Nasal cavity respiratory epithelium epithelial cell of viscerocranial mucosa (primary cell): Measurements from ENCODE around the gene TDRD5. TPM values are rescaled to one million over a fixed set of nuclear protein-coding genes. Genes with fewer than 3 reads are reported as not detected.

Experiments
- total RNA-seq: library from RNA; depleted of rRNA; stranded (reverse); fragments of >200 nt; gene quantifications from 2 replicates; pipeline ENCODE4 v1.2.3, GENCODE V29; 2014

Gene TDRD5
- under 0.01 TPM in 1 of 2 replicates, not detected in the other for total RNA-seq

DNA sequence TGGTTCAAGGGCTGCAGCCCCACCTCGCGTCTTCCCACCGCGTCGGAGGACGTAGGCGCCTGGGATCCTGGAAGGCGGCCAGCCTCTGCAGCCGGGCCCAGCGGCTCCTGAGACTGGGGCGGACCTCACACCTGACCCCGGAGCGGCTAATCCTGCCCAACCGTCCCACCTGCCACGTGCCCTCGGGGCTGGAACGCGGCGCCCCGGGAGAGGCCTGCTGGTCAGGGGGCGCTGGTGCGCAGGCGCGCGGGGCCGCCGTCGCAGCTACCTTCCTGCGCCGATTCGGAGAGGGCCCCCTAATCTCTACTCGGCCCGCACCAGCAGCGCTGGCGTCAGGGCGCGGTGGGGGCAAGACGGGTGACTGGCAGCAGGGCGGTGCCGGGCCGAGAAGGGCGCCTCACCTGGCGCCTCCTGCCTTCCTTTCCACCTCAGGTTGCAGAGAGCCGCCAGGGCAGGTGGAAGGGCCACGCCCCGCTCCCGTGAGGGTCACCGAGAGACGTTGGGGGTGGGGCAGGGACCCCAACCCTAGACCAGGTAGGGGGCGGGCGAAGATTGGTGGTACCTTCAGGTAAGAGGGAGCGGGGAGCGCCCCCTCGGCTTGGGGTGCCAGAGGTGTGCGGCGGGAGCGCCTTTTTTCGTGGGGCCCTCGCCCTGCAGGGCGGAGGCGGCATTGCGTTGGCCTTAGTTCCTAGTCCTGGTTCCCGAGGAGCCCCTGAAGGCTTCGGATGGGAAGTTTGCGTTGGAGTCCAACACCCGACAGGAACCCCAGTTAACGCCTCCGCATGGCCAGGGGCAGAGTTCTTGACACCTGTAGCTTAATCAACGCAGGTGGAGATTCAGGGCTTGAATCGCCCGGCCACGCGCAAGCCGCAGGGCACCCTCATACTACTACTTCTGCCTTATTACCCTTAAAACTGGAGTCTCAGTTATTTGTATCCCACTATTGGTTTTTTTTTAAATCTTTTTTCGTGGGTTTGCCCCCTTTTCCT is at the start of gene TDRD5:
TSS of gene TDRD5 (plus strand) at position 241 of the 989 bp plus-strand sequence. CDS start 784 bp downstream, outside the sequence.

GRCh38 chr1:179575497-179576314 is 15.9 kb upstream of the TDRD5 start, which contains the start of gene NPHS2:
TSS of gene NPHS2 (minus strand) at chr1:179575948. CDS start at chr1:179575864, 84 bp downstream.

Other genes with a start within 250 kb of the TDRD5 start
- gene AXDND1, start 225.9 kb upstream of the TDRD5 start, total RNA-seq = under 0.01 and 0.07 TPM in 2 replicates
- gene NPHS2, start 15.9 kb upstream of the TDRD5 start, total RNA-seq = not detected in 2 replicates
- not detected in 2 replicates for gene FAM163A, start 151.5 kb downstream of the TDRD5 start, total RNA-seq